Measurements from ENCODE around the gene TOM1L2.

Gene TOM1L2

GRCh38 chr17:17837380-17837821, 134.8 kb downstream of the TOM1L2 start:
- Histone ChIP-seq H3K36me3 (replicated peaks) (peaks cover 11% of the 10 kb centered on the region), H3K4me3 (peak overlapping the region; percentile 79), H3K9me3 (no peaks in the 10 kb centered on the region), H3K4me1 (peaks cover 58% of the 10 kb centered on the region), H3K27me3 (ENCODE audit: low read depth) (no peaks in the 10 kb centered on the region)
- peak in 1 of 2 experiments; percentile 60 for DNase-seq (ENCODE audit: low spot score in 2 of 2)
- in situ Hi-C loops (cut with MboI; ENCODE audit: low sequenced_read_pairs): no loop called here

DNA sequence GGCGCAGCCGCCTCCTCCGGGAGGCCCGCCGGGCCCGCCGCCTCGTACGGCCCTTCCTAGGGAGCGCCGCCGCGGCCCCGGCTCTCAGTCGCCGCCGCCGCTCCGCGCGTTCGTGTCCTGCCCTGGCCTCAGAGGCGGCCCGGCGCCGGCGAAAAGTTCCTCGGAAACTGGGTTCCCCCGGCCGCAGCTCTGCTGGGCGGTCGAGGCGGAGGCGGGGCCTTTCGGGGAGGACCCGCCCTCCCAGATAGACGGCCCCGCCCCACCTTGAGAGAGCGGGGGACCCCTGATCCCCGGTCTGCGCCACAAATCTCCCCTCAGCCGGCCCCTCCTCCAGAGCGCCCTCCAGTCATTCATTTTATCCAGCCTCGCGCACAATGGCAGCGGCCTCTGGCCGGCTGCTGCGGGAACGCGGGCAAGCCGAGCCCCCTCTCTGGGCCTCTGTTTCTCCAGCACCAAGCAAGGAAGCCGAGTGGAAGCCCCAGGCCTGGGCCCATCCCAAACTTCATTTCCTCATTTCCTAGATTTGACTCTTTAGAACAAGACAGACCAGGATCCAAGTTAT, 135.3 kb downstream of the TOM1L2 start, which contains the start of gene SREBF1:
Gene SREBF1 (minus strand): TSS at position 169 of the 562 bp plus-strand sequence. CDS start 169 bp downstream, outside the sequence.
- in situ Hi-C loops (cut with MboI; ENCODE audit: low sequenced_read_pairs): no loop called here
- Histone ChIP-seq H3K4me1 (peaks cover 58% of the 10 kb centered on the region), H3K36me3 (replicated peaks) (peaks cover 16% of the 10 kb centered on the region), H3K4me3 (peak within 1 kb of the TSS; percentile 79), H3K9me3 (no peaks in the 10 kb centered on the region), H3K27me3 (ENCODE audit: low read depth) (no peaks in the 10 kb centered on the region)
- DNase-seq (ENCODE audit: low spot score in 2 of 2): peak; percentile 14 to 74

- Histone ChIP-seq H3K4me1 (peaks cover 58% of the 10 kb centered on the region), H3K9me3 (no peaks in the 10 kb centered on the region), H3K4me3 (peak overlapping the region; percentile 79), H3K36me3 (replicated peaks) (peaks cover 18% of the 10 kb centered on the region), H3K27me3 (ENCODE audit: low read depth) (no peaks in the 10 kb centered on the region)
- in situ Hi-C loops (cut with MboI; ENCODE audit: low sequenced_read_pairs): no loop called here
- DNase-seq (ENCODE audit: low spot score in 2 of 2): peak; percentile 82 to 99
Observed at GRCh38 chr17:17836250-17836817, 135.9 kb downstream of the TOM1L2 start.

DNA sequence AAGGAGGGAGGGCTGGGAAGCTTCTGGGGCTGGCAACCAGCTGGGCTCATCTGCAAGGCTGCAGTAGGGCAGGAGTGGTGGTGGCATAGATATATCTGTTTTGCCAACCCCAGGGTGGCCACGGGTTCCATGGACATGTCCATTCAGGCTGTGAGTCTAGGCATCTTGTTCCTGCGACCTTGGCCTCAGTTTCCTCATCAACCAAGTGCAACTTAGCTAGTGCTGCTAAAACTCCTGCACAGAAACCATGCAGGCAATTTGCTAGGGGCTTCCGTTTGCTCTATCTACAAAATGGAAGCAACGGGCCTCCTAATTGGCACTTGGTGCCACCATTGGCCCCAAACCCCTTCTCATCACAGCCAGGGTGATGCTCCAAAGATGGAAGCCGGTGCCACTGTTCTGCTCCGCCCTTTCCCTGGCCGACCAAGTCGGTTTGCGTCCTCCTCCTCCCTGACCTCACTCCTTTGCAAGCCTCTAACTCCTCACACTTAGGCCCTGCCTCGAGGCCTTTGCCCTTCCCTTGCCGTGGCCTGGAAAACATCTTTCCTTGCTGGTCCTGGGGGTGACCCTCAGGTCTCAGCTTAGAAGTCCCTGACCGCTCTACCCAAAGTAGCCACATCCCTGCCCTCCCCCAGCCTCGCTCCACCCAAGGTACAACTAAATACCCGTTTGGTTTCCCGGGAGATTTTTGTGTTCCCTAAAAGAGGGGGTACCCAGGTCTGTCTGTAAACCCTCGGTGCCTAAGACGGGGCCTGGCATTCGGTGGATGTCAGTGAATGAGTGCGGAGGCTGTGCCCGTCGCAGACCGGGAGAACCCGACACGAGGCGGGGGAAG, 136.6 kb downstream of the TOM1L2 start:
- Histone ChIP-seq H3K4me1 (peaks cover 53% of the 10 kb centered on the region), H3K9me3 (no peaks in the 10 kb centered on the region), H3K27me3 (ENCODE audit: low read depth) (no peaks in the 10 kb centered on the region), H3K36me3 (replicated peaks) (peaks cover 19% of the 10 kb centered on the region), H3K4me3 (peak overlapping the region; percentile 79)
- in situ Hi-C loops (cut with MboI; ENCODE audit: low sequenced_read_pairs): no loop called here
- no peak for DNase-seq (ENCODE audit: low spot score in 2 of 2)

GRCh38 chr17:17834974-17835373, 137.2 kb downstream of the TOM1L2 start:
- in situ Hi-C loops (cut with MboI; ENCODE audit: low sequenced_read_pairs): no loop called here
- peaks cover 49% of the 10 kb centered on the region for H3K4me1 ChIP-seq
- peak overlapping the region; percentile 79; the same call in 1 of the 2 replicates for H3K4me3 ChIP-seq
- H3K9me3 ChIP-seq: no peaks in the 10 kb centered on the region
- H3K36me3 ChIP-seq (replicated peaks): peaks cover 19% of the 10 kb centered on the region
- DNase-seq (ENCODE audit: low spot score in 2 of 2): no peak
- no peaks in the 10 kb centered on the region for H3K27me3 ChIP-seq (ENCODE audit: low read depth)

- Histone ChIP-seq H3K27me3 (ENCODE audit: low read depth) (no peaks in the 10 kb centered on the region), H3K9me3 (no peaks in the 10 kb centered on the region), H3K4me1 (peaks cover 38% of the 10 kb centered on the region), H3K4me3 (no peak overlapping the region), H3K36me3 (replicated peaks) (peaks cover 19% of the 10 kb centered on the region)
- DNase-seq (ENCODE audit: low spot score in 2 of 2): no peak
- in situ Hi-C loops (cut with MboI; ENCODE audit: low sequenced_read_pairs): no loop called here
Observed at GRCh38 chr17:17833658-17834357, 138.4 kb downstream of the TOM1L2 start.

DNA sequence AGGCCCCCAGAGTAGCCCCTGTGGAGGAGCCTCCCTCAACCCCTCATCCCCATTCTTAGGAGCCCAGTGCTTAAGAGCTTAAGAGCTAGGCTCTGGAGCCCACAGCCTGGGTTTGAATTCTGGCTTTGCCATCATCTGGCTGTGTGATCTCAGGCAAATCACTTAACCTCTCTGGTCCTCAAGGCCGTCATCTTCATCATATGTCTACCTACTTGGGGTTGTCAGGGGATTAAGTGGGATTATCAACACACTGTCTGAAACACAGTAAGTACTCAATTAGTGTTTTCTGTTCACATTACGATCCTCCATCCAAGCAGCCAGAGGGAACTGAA, 140.2 kb downstream of the TOM1L2 start:
- in situ Hi-C loops (cut with MboI; ENCODE audit: low sequenced_read_pairs): no loop called here
- Histone ChIP-seq H3K36me3 (replicated peaks) (peaks cover 19% of the 10 kb centered on the region), H3K4me1 (peaks cover 20% of the 10 kb centered on the region), H3K9me3 (no peaks in the 10 kb centered on the region), H3K27me3 (ENCODE audit: low read depth) (no peaks in the 10 kb centered on the region), H3K4me3 (no peak overlapping the region)
- no peak for DNase-seq (ENCODE audit: low spot score in 2 of 2)

- H3K4me1 ChIP-seq: peaks cover 20% of the 10 kb centered on the region
- H3K9me3 ChIP-seq: no peaks in the 10 kb centered on the region
- H3K36me3 ChIP-seq (replicated peaks): peaks cover 19% of the 10 kb centered on the region
- no peak for DNase-seq (ENCODE audit: low spot score in 2 of 2)
- H3K4me3 ChIP-seq: no peak overlapping the region
- H3K27me3 ChIP-seq (ENCODE audit: low read depth): no peaks in the 10 kb centered on the region
- in situ Hi-C loops (cut with MboI; ENCODE audit: low sequenced_read_pairs): no loop called here
Observed at GRCh38 chr17:17831208-17832031, 140.8 kb downstream of the TOM1L2 start.

GRCh38 chr17:17830740-17831207, 141.4 kb downstream of the TOM1L2 start:
- peaks cover 19% of the 10 kb centered on the region for H3K36me3 ChIP-seq (replicated peaks)
- no peaks in the 10 kb centered on the region for H3K9me3 ChIP-seq
- peaks cover 17% of the 10 kb centered on the region for H3K4me1 ChIP-seq
- H3K27me3 ChIP-seq (ENCODE audit: low read depth): no peaks in the 10 kb centered on the region
- DNase-seq (ENCODE audit: low spot score in 2 of 2): no peak
- in situ Hi-C loops (cut with MboI; ENCODE audit: low sequenced_read_pairs): no loop called here
- no peak overlapping the region for H3K4me3 ChIP-seq

DNA sequence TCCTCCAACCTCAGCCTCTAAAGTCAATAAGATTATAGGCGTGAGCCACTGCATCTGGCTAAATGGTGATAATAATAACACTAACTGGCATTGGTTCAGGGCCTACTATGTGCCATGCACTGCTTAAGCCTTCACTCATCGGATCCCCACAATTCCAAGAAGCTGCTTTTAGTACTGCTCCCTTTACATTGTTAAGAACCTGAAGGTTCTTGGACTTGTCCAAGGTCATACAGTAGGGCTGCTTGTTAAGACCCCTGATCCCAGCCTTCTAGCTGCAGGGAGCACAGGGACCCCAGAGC, 142.0 kb downstream of the TOM1L2 start:
- peaks cover 17% of the 10 kb centered on the region for H3K4me1 ChIP-seq
- in situ Hi-C loops (cut with MboI; ENCODE audit: low sequenced_read_pairs): no loop called here

DNA sequence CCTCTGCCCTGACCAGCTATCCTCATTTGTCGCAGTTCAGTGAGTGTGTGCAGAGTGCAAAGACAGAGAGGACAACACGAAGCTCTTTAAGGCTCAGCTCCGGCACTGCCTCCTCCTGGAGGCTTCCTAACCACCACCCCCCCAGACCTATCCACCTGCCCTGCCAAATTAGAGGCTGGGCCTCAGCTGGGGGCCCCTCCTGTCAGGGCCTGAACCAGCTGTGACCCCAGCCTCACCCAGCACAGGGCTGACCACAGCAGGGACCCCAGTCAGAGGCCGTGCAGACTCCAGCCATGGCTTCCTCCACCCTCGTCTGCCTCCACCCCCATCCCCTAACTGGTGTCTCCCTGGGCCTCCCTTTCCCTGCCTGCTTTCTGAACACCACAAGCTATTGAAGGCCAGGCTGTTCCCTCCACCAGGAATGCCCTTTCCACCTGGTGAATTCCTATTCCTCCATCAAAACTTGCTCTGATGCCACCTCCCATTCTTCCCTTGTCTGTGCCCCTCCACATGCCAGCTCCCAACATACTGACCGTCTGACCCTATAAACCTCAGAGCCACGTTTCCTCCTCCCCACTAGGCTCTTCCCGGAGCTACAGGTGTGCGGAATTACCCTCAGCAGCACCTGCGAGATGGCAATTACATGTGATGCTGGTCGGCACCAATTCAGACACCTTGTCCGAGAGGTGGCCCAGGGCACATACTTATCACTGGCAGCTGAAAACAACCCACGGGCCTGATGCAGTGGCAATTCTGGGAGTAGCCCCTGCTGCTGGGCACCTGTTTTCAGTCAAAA, 144.2 kb downstream of the TOM1L2 start:
- Histone ChIP-seq H3K36me3 (replicated peaks) (peaks cover 10% of the 10 kb centered on the region), H3K9me3 (no peaks in the 10 kb centered on the region), H3K4me1 (peaks cover 22% of the 10 kb centered on the region), H3K4me3 (no peak overlapping the region), H3K27me3 (ENCODE audit: low read depth) (no peaks in the 10 kb centered on the region)
- in situ Hi-C loops (cut with MboI; ENCODE audit: low sequenced_read_pairs): loop anchor here (10.0 kb wide), 1 partner anchor 207 kb away; the partner anchor contains the start of genes ATPAF2 and GID4
- no peak for DNase-seq (ENCODE audit: low spot score in 2 of 2)

More for the DNA sequence above, 142.0 kb downstream of the TOM1L2 start:
- H3K9me3 ChIP-seq: no peaks in the 10 kb centered on the region
- no peak overlapping the region for H3K4me3 ChIP-seq
- no peaks in the 10 kb centered on the region for H3K27me3 ChIP-seq (ENCODE audit: low read depth)
- H3K36me3 ChIP-seq (replicated peaks): peaks cover 14% of the 10 kb centered on the region
- no peak for DNase-seq (ENCODE audit: low spot score in 2 of 2)

DNA sequence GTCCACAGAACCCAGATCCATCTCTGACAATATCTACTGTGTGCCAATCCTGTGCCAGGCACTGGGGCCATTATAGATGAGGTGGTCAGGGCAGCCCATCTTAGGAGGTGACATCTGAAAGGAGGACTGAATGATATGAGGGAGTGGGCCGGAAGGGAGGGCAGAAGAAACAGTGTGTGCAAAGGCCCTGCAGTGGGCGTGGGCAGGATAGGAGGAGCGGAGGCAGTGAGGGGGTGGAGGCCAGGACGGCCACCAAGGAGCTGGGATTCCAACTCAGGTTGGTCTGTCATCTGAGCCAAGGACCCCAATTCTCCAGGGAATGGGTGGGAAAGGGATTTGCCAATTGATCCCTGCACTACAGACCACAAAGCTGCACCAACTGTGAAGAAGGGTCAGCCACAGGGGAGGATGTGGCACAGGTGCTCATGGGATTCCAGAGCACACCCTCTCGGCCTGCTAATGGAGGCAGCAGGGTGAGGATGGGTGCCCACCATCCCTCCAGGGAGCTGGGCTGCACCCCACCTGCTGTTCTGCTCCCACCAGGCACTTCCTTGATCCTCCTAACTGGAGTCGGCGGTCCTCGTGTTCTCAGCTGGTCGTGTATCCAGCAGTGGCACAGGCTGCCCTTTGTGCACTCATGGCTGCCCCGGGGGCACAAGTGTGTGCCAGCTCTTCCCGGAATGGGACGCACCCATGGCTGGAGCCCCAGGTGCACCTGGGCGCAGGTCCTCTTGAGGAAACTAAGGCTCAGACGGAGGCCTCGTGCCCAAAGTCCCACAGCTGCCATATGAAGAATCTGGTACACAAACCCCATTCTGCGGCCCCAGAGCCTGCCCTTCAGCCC, 145.0 kb downstream of the TOM1L2 start:
- no peaks in the 10 kb centered on the region for H3K9me3 ChIP-seq
- in situ Hi-C loops (cut with MboI; ENCODE audit: low sequenced_read_pairs): loop anchor here (10.0 kb wide), 1 partner anchor 208 kb away; the partner anchor contains the start of genes ATPAF2 and GID4
- H3K36me3 ChIP-seq (replicated peaks): peaks cover 6% of the 10 kb centered on the region
- no peak overlapping the region for H3K4me3 ChIP-seq
- no peaks in the 10 kb centered on the region for H3K27me3 ChIP-seq (ENCODE audit: low read depth)
- peaks cover 23% of the 10 kb centered on the region for H3K4me1 ChIP-seq
- DNase-seq (ENCODE audit: low spot score in 2 of 2): no peak
